Type B pancreatic cell (in vitro differentiated cells): ENCODE results near the gene C17orf50. TPM values are rescaled to one million over a fixed set of nuclear protein-coding genes. Genes with fewer than 3 reads are reported as not detected.
"Not testable (repeated sequence)": the region's sequence is repeated elsewhere in the genome, so short reads cannot be mapped to it uniquely, and the experiment has no call there.

Source experiments
- DNase-seq: peaks from one replicate; pipeline ENCODE4 v3.0.0; 2021; ENCODE audit warnings: mixed read lengths; ENCODE audit not compliant: unreplicated experiment; ENCODE audit errors: extremely low spot score
- H3K27ac Mint-ChIP-seq: 2 replicates; pipeline ENCODE4 v1.8.0; 2021; ENCODE audit warnings: mild to moderate bottlenecking, mixed read lengths
- H3K27me3 Mint-ChIP-seq: 2 replicates; pipeline ENCODE4 v1.8.0; 2021; ENCODE audit warnings: mixed read lengths
- H3K36me3 Mint-ChIP-seq: 2 replicates; pipeline ENCODE4 v1.8.0; 2021; ENCODE audit warnings: mixed read lengths
- H3K4me1 Mint-ChIP-seq: one replicate; pipeline ENCODE4 v1.8.0; 2021; ENCODE audit warnings: mixed read lengths; ENCODE audit not compliant: unreplicated experiment
- H3K4me3 Mint-ChIP-seq: 2 replicates; pipeline ENCODE4 v1.8.0; 2021; ENCODE audit warnings: mild to moderate bottlenecking, mixed read lengths
- H3K9me3 Mint-ChIP-seq: 2 replicates; pipeline ENCODE4 v1.8.0; 2021; ENCODE audit warnings: mixed read lengths
- CTCF ChIP-seq: fragments of 200-600 bp; sonication (generic); conservative IDR thresholded peaks from 2 replicates; pipeline ENCODE4 v1.5.0; 2021; ENCODE audit warnings: antibody characterized with exemption, mild to moderate bottlenecking
- total RNA-seq: library from RNA; stranded (reverse); gene quantifications from 2 replicates; pipeline ENCODE4 v1.2.1, GENCODE V29; 2021; ENCODE audit warnings: low replicate concordance

The C17orf50 gene
- total RNA-seq, 1 donor from 2014 or later, result not detected

GRCh38 chr17:35749560-35750412 is 10.9 kb upstream of the C17orf50 start:
- no peaks in the 10 kb centered on the region for H3K36me3 Mint-ChIP-seq
- peak overlapping the region; percentile 58 for H3K4me3 Mint-ChIP-seq
- no peak for DNase-seq
- peaks cover 44% of the 10 kb centered on the region for H3K27me3 Mint-ChIP-seq
- H3K27ac Mint-ChIP-seq, result no peak overlapping the region
- H3K4me1 Mint-ChIP-seq, result peaks cover 4% of the 10 kb centered on the region
- TF ChIP-seq CTCF, result no peak
- no peaks in the 10 kb centered on the region for H3K9me3 Mint-ChIP-seq

- DNase-seq, result no peak
- Mint-ChIP-seq H3K4me1 (peaks cover 4% of the 10 kb centered on the region), H3K36me3 (no peaks in the 10 kb centered on the region), H3K4me3 (peak overlapping the region; percentile 47), H3K27ac (no peak overlapping the region), H3K9me3 (no peaks in the 10 kb centered on the region), H3K27me3 (peaks cover 44% of the 10 kb centered on the region)
- no peak for TF ChIP-seq CTCF
These were observed 9.9 kb upstream of the C17orf50 start for GRCh38 chr17:35750526-35751395.

- H3K4me3 Mint-ChIP-seq, H3K36me3 Mint-ChIP-seq, H3K4me1 Mint-ChIP-seq, H3K9me3 Mint-ChIP-seq, H3K27ac Mint-ChIP-seq, DNase-seq: not testable (repeated sequence)
- peaks cover 44% of the 10 kb centered on the region for H3K27me3 Mint-ChIP-seq
These were observed 9.1 kb upstream of the C17orf50 start for GRCh38 chr17:35751541-35751940.

DNA sequence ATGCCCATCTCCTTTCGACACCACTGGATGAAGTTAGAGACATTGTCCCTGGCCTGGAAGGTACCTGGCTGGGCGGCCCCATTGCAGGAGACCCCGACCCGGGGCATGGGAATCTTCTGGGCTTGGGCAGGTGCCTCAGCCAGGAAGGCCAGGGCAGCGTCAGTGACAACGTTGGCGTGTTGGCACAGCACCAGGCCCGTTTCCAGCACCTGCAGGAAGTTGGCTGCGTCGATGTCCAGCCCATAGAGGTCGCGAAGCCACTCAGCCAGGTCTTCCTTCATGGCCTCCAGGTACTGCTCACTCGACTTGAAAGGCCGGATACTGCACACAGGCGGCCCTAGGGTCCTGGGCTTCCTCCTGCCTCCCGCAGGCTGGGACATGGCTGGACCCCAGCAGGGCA is 8.2 kb upstream of the C17orf50 start:
- Mint-ChIP-seq H3K4me3 (no peak overlapping the region), H3K27ac (no peak overlapping the region), H3K36me3 (no peaks in the 10 kb centered on the region), H3K9me3 (no peaks in the 10 kb centered on the region), H3K27me3 (peaks cover 42% of the 10 kb centered on the region), H3K4me1 (peaks cover 4% of the 10 kb centered on the region)
- no peak for TF ChIP-seq CTCF
- DNase-seq, result no peak

- H3K27ac Mint-ChIP-seq, result no peak within 1 kb of the TSS
- peaks cover 41% of the 10 kb centered on the region for H3K27me3 Mint-ChIP-seq
- no peak within 1 kb of the TSS for H3K4me3 Mint-ChIP-seq
- TF ChIP-seq CTCF, result no peak
- H3K9me3 Mint-ChIP-seq, result no peaks in the 10 kb centered on the region
- peaks cover 4% of the 10 kb centered on the region for H3K4me1 Mint-ChIP-seq
- no peaks in the 10 kb centered on the region for H3K36me3 Mint-ChIP-seq
- DNase-seq, result no peak
These were observed 7.5 kb upstream of the C17orf50 start, which contains the start of gene GAS2L2 for GRCh38 chr17:35752945-35753764. Gene GAS2L2 (minus strand): TSS chr17:35753239. CDS start chr17:35752850, 389 bp downstream.
